T-helper 1 cell (primary cell): ENCODE measurements around the gene ZNF664.

Source experiments
- DNase-seq, 5 donors: peaks; one replicate each; pipeline ENCODE4 v3.0.0-alpha.2; 2012 to 2020

Gene ZNF664

GRCh38 chr12:123991372-123991951 is 18.4 kb downstream of the ZNF664 start:
- DNase-seq: no peak

- DNase-seq: no peak
Observed at GRCh38 chr12:123992118-123992825, 19.3 kb downstream of the ZNF664 start.

GRCh38 chr12:123995023-123995748 is 22.2 kb downstream of the ZNF664 start:
- DNase-seq: no peak

- no peak for DNase-seq
Observed at GRCh38 chr12:123996581-123996980, 23.6 kb downstream of the ZNF664 start.

GRCh38 chr12:123997033-123997822 is 24.2 kb downstream of the ZNF664 start:
- no peak for DNase-seq

- DNase-seq: no peak
Observed at GRCh38 chr12:123997908-123998307, 24.9 kb downstream of the ZNF664 start.

- no peak for DNase-seq
Observed at GRCh38 chr12:123998344-123998990, 25.5 kb downstream of the ZNF664 start.

- no peak for DNase-seq
Observed at GRCh38 chr12:123998991-123999359, 26.0 kb downstream of the ZNF664 start.

- DNase-seq: no peak
Observed at GRCh38 chr12:124000111-124000510, 27.1 kb downstream of the ZNF664 start.

- no peak for DNase-seq
Observed at GRCh38 chr12:124001343-124001742, 28.3 kb downstream of the ZNF664 start.

GRCh38 chr12:124002021-124002644 is 29.1 kb downstream of the ZNF664 start:
- DNase-seq: no peak

GRCh38 chr12:124002654-124003053 is 29.6 kb downstream of the ZNF664 start:
- DNase-seq: no peak

GRCh38 chr12:124004233-124004875 is 31.3 kb downstream of the ZNF664 start:
- no peak for DNase-seq

- DNase-seq: peak in 1 of 5 donors; percentile 32
Observed at GRCh38 chr12:124006085-124006845, 33.2 kb downstream of the ZNF664 start.

GRCh38 chr12:124006846-124007713 is 34.1 kb downstream of the ZNF664 start:
- DNase-seq: no peak

- DNase-seq: peak in 1 of 5 donors; percentile 3
Observed at GRCh38 chr12:124007826-124008570, 35.0 kb downstream of the ZNF664 start.

GRCh38 chr12:124008595-124008994 is 35.6 kb downstream of the ZNF664 start:
- no peak for DNase-seq

- no peak for DNase-seq
Observed at GRCh38 chr12:124009781-124010180, 36.8 kb downstream of the ZNF664 start.

- no peak for DNase-seq
Observed at GRCh38 chr12:124010687-124011086, 37.7 kb downstream of the ZNF664 start.
